Prostate gland (tissue), 2 donors: ENCODE data around the gene IPO5.

ENCODE experiments used
- CTCF ChIP-seq, 4 experiments: fragments of 200-600 bp in 2 of 4; fragments of 450-650 bp in 2 of 4; sonication (generic) in 2 of 4; IDR thresholded peaks; 1 replicate in 3 of 4; 2 replicates in 1 of 4; pipeline ENCODE4 v1.5.1; 2016 to 2019; ENCODE audit warnings: antibody characterized with exemption in 4 of 4, mild to moderate bottlenecking in 2 of 4, moderate library complexity in 2 of 4
- POLR2AphosphoS5 ChIP-seq: sonication (generic); formaldehyde crosslinking; IDR thresholded peaks from one replicate; pipeline ENCODE4 v1.6.1; 2017; ENCODE audit warnings: antibody characterized with exemption

DNA sequence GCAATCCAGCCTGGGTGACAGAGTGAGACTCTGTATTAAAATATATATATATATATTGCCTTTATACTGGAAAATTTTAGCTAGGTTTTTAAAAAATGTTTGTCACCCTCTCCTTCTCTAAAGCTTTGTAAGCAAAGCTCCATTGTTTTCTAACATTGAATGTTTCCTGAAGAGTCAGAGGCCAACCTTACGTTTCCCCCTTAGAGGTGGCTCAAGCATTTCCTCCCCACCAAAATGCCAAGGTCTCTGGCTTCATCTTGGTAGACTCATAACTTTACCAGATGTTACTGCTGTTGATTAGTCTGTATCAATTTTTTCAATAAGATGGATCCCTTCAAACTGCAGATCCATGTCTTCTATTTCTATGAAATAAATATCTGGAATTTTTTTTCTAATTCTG lies 25.2 kb upstream of the IPO5 start:
- TF ChIP-seq POLR2AphosphoS5: no peak
- no peak for TF ChIP-seq CTCF (IDR thresholded peaks at IDR 0.05)
